Left cardiac atrium (tissue), 4 donors: ENCODE results near the gene CCDC169. TPM values are rescaled to one million over a fixed set of nuclear protein-coding genes. Genes with fewer than 3 reads are reported as not detected.
"Not testable (repeated sequence)": the region's sequence is repeated elsewhere in the genome, so short reads cannot be mapped to it uniquely, and the experiment has no call there.

Experiments used
- ATAC-seq, 2 donors: fragments of 200-7000 bp; cut with Tn5 transposase; one replicate each; pipeline ENCODE4 v1.9.1; 2020; ENCODE audit warnings: mild to moderate bottlenecking in 2 of 2, moderate library complexity in 2 of 2
- DNase-seq: peaks from one replicate; pipeline ENCODE4 v3.0.0-alpha.2; 2020
- intact Hi-C, 2 donors: fragments of 100-400 bp; cut with DNase I; formaldehyde crosslinking; loops; one replicate each; pipeline versions ENCODE4 v1.14.1 to v1.15.1; 2022 to 2023
- total RNA-seq, 2 donors: library from RNA; stranded (reverse); fragmentation: NEBNext Ultra II Directional; extraction: Animal tissue kit (Norgen Biotek cat#: 25700); gene quantifications; one replicate each; pipeline ENCODE4 v1.2.1, GENCODE V29; 2021
- donor health status: DM: no; HTN: yes; CAD: no.
- donor health status: DM: no; HTN: yes; CAD: no; lungs with severe emphysema.
- donor health status: DM: yes; HTN: yes; CAD: no.
- donor health status: Dilated cardiomyopathy.

CCDC169 gene
- total RNA-seq, 2 donors from 2014 or later = 0.68 to 1.8 TPM

DNA sequence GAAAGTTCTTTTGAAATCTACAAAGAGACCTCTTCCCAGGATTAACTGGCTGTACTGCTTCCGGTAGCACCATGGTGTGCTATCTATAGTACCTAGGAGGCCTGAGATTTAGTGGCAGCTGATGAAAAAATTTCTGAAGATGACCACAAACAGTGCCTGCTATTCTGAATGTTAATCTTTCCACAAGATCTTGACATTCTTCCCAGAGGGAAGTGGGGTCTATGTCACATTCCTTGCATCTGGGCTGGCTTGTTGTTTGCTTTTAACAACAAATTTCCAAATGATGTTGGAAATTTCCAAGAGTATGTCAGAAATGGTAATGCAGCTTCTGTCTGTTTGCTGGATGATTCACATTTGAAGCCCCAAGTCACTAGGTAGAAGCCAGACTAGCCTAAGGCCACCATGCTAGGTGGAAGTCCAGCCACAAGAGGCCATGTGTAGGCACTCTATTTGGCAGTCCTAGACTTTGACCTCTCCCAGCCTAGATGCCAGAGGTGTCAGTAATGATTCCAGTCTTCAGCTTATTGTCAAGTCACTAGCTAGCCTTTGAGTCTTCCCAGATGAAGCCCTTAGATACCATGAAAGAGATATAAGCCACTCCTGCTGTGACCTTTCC lies 26.4 kb upstream of the CCDC169 start:
- intact Hi-C loops = no loop called here
- DNase-seq (no peak), ATAC-seq (no peak)

DNA sequence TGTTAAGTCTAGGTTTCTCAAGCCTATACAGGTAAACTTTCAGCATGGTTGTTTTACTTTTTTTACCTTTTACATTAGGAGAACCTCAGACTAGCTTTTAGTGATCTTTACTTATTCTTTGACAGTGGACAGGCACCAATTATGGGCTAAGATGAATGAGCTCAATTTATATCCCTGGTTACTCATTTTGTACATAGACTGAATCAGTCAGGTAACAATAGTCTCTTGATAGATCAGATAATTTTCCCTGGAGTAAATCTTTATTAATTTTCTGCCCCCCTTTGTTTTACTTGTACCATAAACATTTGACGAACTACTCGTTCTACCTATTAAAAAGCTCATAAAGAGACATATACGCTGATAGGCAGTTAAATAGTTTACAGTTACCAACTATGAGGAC lies 25.8 kb upstream of the CCDC169 start:
- DNase-seq = no peak
- ATAC-seq = no peak
- intact Hi-C loops = no loop called here

DNA sequence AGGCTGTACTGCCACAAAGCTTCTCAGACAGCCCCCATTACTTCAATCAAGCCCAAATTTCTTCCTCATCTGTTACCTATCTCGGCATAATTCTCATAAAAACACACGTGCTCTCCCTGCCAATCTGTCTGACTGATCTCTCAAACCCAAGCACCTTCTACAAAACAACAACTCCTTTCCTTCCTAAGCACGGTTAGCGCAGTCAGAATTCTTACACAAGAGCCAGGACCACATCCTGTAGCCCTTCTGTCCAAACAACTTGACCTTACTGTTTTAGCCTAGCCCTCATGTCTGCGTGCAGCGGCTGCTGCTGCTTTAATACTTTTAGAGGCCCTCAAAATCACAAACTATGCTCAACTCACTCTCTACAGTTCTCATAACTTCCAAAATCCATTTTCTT lies 22.2 kb upstream of the CCDC169 start:
- intact Hi-C loops, DNase-seq, ATAC-seq: not testable (repeated sequence)

DNA sequence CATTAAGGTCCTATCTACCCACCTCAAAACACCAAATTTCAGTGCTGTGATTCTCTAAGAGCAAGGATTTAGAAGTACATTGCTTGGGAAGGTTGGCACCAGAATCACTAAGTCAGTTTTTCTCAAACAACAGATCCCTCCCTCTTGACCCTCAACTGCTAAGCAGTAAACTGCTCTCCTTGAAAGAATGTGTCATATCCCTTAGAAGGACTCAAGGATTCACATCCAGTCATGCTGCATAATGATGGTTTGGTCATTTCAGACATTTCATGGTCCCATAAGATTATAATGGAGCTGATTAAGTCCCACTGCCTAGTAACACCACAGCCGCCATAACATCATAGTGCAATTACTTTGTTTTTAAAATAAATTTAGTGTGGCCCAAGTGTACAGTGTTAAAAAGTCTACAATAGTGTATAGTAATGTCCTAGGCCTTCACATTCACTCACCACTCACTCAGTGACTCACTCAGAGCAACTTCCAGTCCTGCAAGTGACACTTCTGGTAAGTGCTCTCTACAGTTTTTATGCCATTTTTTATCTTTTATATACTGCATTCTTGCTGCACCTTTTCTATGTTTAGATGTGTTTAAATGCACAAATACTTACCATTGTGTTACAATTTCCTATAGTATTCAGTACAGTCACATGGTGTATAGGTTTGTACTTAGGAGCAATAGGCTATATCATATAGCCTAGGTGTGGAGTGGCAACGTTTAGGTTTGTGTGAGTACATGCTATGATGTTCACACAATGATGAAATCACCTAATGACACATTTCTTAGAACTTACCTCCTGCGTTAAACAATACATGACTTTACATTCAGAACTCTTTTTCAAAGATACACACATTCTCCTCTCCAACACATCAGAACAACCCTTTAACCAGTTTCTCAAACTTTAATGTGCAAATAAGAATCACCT lies 15.7 kb upstream of the CCDC169 start:
- no peak for ATAC-seq
- intact Hi-C loops = no loop called here
- no peak for DNase-seq

DNA sequence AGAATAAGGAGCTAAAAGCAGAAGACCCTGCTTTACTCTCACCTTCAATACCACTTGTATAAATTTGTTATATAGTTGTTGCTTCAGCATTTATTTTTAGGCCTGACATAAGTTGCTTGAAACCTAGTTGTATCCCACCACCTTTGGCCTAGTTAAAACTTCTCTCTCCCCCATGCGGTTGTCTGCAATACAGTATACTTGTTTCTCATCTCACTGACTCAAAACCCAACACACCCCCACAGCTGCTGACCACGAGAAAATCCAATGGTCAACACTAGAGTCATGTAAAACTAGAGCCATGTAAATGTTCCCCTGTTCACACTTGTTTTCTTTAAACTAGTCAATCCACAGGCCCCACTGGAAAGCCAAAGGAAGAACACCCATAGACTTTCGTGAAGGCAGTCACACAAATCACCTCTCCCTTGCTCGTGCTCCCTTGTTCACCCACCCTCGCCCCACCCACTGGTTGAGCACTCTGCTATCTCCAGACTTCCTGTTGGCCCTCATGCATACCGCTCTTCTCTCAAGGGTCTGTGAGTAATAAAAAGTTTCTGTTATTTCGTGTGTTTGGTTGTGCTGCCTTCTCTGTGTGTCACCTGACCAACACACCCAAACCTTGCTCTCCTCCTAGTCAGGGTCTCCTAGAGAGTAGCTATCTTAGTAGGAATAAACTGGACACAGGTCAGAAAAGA lies 12.9 kb upstream of the CCDC169 start:
- intact Hi-C loops = no loop called here
- DNase-seq = no peak
- no peak for ATAC-seq

DNA sequence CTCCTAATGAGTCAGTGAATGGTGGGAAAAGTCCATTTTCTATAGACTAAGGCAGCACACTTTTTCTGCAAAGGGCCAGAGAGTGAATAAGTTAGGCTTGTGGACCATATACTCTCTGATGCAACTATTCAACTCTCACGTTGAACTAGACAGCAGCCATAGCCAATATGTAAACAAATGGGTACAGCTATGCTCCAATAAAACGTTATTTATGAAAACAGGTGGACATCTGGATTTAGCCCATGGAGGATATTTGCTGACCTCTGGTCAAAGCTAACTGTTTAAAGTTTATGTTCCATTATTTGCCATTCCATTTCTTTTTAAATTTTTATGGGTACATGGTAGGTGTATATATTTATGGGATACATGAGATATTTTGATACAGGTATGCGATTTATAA lies 4.7 kb upstream of the CCDC169 start:
- no peak for ATAC-seq
- no peak for DNase-seq
- intact Hi-C loops = no loop called here

DNA sequence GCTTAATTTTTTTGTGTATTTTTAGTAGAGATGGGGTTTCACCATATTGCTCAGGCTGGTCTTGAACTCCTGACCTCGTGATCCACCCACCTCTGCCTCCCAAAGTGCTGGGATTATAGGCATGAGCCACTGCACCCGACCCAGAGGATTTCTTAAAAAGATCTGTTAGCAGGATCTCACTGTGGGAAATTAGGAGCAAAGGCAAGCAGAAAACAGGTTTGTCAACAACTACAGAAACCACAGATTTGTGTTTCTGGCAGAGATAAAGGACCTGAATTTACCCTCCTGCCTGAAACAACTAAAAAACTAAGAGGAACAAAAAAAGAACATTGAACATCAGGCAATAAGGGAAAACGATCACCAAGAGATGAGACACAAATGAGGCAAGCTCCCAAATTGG lies 1.9 kb upstream of the CCDC169 start:
- intact Hi-C loops, DNase-seq: not testable (repeated sequence)

DNA sequence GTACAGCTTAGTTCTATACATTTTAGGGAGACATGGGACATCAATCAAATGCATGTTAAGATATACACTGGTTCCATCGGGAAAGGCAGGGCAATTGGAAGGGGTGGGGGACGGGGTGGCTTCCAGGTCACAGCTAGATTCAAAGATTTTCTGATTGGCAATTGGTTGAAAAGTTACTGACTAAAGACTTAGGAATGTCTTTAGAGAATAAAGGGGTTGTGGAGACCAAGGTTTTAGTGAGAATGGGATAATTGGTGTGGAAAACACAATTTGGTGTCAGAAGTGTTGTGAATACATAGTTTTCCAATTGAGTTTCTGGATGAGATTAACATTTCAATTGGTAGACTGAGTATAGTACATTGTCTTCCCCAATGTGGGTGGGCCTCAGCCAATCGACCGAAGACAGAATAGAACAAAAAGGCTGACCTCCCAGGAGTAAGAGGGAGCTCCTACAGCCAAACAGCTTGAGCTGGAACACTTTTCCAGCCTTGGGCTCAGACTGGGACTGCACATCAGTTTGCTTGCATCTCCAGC lies 988 bp upstream of the CCDC169 start:
- no peak for DNase-seq
- peak in 1 of 2 donors; percentile 5 for ATAC-seq
- intact Hi-C loops = no loop called here

More for the DNA sequence above, 1.9 kb upstream of the CCDC169 start:
- ATAC-seq = not testable (repeated sequence)

DNA sequence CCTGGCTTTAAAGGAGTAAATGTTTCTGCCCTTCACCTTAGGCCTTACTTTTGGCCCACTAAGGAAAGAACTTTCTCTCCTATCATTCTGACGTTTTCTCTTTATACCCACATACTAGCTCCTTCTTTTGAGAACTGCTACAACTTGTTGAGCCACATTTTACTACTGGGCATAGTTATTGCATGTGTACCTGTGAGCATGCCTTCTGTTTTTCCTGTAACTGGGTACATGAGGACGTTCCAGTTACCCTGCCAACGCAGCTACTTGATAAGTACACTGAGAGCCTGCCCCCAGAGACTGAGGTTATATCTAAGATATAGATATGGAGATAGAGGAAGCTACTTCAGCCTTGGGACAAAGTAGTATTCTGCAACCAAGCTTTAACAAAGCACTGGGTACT lies 3.5 kb downstream of the CCDC169 start:
- DNase-seq = no peak
- intact Hi-C loops = no loop called here
- no peak for ATAC-seq

DNA sequence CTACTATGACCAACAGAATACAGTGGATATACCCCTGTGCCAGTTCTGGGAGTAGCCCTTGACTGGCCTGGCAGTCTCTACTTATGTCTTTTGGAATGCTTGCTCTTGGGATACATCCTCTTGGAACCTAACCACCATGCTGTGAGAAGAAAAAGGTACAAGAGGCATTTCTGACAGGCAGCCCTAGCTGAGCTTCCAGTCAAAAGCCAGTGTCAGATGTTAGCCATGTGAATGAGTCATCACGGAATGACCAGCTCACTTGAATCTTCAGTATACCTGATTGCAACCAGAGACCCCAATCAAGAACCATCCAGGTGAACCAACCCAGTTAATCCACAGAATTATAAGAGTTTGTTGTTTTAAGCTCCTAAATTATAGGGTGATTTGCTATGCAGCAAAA lies 4.1 kb downstream of the CCDC169 start:
- DNase-seq = no peak
- ATAC-seq = no peak
- intact Hi-C loops = no loop called here

DNA sequence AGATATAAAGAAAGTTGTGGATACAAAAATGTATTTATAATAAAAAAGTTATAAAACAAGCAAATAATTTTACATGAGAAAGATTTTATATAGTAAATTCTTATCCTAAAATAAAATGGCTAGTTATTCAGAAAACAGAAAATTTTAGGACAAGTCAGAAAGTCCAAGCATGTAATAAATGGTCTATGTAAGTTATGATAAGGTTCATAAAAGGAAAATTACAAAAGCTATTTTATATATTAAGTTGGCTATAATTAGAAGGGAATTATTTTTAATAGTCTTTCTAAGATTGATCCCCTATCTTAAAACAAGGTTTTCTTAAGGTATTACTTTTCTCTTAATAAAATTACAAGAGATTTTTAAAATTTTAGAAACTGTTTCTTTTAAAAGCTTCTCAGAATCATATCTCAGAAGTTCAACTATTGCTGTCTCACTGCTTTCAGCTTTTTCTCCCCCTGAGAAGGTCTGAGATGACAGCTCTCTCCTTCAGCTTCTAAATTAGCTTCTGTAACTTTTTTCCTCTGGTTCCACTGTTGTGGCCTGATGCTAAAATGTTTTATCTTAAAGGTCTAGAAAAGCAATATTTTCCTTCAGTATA lies 8.7 kb downstream of the CCDC169 start:
- no peak for DNase-seq
- no peak for ATAC-seq
- intact Hi-C loops = no loop called here

DNA sequence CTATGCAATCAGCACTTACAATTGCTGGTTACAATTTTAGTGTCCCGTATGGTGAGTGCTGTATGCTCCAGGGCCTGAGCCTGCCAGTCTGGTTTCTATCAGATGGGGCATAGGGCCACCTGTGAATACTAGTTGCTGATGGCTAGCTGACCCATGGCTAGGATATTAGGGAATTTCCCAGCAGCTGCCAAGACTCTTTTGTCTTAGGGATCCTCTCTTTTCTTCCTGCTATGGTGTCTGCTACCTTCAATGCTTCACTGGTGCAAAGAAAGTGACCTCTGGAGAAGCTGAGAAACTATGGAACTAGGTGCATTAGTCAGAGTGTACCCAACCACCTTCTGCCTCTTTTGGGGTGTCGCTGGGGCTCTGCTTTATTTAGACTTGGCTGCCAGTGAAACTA lies 11.6 kb downstream of the CCDC169 start:
- intact Hi-C loops = no loop called here
- ATAC-seq (no peak), DNase-seq (no peak)

DNA sequence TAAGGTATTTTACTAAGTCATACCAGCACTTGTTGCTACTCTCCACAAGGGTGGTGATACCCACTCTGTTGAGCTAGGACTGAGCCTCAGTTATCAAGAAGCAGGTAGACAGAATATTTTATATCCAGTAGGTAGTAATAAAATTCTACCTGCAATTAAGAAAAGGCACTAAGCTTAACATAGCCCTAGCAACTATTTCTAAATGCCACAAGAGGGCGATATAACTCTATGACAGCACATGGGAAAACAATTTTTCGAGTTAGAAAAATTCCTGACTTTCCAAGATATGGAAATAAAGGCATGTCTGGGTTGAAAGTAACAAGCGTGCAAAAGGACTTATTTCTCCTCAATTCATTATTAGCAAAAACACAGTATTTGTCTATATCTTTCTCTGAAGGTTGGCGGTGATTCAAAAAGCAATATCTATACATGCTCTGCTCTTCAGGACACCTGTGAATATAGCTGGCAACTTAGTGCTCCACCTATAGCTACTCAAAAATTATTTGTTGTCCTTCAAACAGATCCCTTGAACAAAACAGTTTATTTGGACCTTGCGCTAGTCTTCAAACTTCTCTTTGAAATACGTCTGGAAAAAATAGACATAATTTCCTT lies 14.7 kb downstream of the CCDC169 start:
- intact Hi-C loops = no loop called here
- peak in 1 of 2 donors; percentile 42 for ATAC-seq
- DNase-seq = no peak

DNA sequence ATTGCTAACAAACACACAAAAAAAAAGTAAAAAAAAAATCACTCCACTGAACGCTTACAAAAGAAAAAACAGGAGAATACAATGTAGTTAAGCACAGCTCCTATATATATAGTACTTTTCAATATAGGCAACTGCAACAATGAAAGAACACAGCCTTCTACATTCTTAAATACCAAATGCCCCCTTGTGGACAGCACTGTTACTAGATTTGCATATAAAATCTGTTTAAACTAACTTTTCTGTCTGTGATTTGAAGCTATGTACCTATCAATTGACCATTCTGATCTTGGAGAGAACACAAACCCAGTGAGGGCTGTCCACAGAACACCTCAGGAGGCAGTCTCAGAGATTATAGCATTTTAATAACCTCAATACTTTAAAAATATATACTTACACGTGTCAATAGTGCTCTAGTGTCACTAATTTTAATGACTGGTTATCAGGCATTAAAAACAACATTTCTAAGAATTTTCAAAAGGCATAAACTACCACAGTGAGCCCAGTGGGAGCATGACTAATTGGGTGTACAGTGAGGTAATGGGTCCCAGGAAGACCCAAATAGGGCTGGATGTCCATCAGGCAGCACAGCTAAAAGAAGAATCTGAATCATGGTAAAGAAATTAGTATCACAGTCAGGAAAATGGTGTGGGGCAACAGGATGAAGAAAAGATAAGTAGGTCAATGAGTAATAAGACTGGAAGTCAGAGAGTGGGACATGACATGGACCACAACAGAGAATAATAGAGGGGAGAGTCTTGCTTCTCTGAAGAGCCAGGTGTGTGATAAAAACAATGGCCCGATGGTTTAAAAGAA lies 22.2 kb downstream of the CCDC169 start:
- no peak for DNase-seq
- intact Hi-C loops = loop anchor here in 1 of 2 donors (1.0 kb wide), 1 partner anchor 296 kb away; no protein-coding TSS in a partner anchor
- ATAC-seq = peak; percentile 30 to 52

DNA sequence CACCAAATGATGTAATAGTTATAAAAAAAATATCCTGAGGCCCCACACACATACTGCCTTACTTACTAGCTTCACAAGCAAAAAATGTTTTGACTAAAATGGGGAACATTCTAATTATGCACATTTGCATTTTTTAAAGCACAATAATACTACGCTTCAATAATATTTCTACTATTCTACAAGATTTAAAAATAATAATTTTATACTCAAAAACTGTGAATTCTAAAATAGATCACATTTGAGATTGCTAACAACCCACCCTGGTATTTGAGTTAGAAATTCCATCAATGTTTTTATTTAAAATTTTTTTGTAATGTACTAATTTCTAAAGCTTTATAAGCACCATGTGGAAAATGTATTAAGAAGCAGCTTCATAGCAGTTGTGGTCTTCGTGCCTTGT lies 24.2 kb downstream of the CCDC169 start:
- intact Hi-C loops = loop anchor here in 1 of 2 donors (5.0 kb wide), 1 partner anchor 296 kb away; no protein-coding TSS in a partner anchor
- ATAC-seq = no peak
- DNase-seq = no peak

DNA sequence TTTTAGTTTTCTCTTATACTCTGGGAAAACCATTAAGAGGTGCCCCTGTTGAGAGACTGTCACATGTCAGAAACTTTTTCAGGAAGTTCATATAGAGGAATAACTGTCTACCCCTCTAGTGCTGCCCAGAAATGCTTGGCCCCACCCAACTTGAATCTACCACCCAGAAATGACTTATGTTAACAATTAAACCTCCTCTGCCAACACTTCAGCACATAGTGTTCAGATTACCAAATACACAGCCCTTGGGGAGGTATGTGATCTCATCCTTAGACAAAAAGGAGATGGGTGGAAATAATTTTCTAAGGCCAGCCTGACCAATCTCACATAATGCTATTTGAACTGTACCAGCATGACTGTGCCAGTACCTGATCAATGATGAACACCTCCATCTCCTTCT lies 35.6 kb downstream of the CCDC169 start:
- ATAC-seq = no peak
- no peak for DNase-seq
- intact Hi-C loops = no loop called here

DNA sequence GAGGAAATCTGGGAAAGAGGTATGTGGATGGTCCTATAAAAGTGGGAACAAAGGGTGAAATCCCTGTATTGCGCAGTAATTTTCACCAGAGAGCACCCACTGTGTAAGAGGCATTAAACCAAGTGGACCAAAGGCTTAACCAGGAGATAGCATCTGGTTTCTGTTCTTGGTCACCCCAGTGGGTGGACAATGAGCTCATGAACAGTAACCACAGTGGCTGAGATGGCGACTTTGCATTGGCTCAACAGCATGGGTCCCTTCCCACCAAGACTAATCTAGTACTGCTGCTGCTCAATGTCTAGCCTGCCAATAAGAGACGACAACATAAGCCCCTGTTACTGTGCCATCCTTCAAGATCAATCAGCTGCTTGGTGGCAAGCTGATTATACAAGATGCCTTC lies 36.6 kb downstream of the CCDC169 start:
- no peak for ATAC-seq
- no peak for DNase-seq
- intact Hi-C loops = no loop called here
